GM21526 (cell line): ENCODE data around the gene SDK1.

Source experiments
- ATAC-seq: cut with Tn5 transposase; IDR thresholded peaks from one replicate; pipeline ENCODE4 v1.9.1; 2021; ENCODE audit warnings: moderate library complexity; ENCODE audit not compliant: unreplicated experiment, low FRiP score

The SDK1 gene

DNA sequence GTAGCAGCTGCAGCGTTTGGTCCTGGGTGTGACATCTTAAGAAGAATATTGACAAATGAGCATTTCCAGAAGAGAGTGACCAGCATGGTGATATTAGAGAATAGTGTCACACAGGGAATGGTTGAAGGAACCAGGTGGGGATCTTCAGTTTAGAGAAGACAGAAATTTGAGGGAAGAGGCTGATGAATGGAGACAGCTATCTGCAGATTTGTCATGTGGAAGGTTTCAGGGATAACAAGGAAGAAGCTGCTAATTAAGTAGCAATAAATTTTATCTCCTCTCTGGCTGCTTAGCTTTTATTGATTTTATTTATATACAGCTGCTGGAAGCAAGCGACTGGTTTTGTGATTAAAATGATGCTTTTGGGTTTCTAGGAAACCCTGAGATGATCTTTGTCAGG, 26.0 kb downstream of the SDK1 start:
- ATAC-seq: no peak

DNA sequence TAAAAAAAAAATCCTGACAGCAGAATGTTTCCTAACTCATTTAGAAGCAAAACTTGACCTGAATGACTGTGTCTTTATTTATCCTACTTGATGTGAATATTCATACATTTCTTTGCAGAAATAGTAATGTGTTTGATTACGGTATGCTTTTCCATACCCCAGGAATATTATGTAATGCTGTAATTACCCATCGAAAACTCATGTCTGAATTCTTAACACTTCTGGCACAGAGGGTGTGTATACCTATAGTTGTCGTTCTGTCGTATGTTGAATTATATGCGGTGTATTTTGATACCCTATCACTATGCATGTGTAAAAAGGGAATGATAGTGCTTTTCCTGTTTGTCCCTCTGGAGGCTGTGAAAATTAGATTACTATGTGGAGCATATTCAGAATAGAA, 26.6 kb downstream of the SDK1 start:
- ATAC-seq: no peak

DNA sequence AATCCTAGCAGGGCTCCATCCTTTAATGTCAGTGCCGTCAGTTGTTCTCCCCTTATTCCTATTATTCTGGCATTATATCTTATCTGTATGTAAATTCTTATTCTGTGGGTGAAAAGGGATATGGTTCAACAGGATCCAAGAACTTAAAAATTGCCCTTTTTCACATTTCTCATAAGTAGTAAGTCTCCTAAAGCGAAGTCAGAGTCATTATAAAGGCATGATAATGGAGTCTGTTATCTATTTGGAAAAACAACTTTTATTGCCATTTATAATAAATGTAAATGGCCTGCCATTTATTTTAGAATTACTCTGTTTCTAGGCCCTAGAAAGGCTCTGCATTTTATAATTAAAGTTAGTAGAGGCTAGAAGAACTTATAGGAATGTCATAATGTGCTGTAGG, 31.3 kb downstream of the SDK1 start:
- ATAC-seq: no peak

DNA sequence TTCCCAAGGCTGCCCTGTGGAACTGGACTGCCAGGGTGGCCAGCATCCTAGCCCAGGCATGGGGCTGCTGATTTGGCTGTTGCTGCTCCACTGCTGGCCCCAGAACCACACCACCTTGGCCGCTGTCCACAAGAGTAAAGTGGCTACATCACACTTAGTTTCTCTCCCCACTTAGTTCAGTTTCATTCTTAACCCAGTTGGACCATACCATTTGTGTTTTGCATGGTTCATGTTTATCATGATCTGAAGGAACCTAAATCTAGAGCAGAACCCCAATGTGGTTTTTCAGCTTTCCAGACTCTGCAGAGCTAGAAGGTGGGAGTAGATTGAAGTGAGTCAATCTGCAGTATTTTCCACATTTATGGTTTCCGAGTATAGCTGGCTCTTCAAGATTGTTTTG, 32.8 kb downstream of the SDK1 start:
- ATAC-seq: no peak

DNA sequence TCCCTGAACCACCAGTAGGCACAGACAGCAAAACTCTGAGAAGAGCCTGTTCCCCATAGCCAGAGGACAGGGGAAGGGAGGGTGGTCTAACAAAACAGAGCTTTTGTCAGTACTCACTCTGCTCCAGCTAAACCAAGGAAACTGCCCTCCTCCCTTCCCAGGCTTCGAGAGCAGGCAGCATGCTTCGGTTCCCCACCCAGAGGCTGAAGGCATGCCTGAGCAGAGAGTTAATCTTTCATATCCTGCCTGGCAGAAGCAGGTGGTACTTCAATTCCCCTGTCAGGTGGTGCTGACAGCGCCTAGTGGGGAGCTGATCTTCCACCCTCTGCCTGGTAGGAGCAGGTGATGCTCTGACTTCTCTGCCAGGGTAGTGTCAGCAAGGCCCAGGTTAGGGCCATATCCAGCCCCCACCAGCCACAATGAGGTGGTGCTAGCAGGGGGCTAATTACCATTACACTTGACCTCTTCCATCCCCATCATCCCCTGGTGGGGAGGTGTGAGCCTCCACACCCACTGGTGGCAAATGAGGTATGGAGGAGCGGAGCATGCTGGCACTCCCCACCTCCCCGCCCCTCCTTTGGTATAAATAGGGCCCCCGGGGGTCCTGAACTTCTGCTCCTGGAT, 35.1 kb downstream of the SDK1 start:
- no peak for ATAC-seq

DNA sequence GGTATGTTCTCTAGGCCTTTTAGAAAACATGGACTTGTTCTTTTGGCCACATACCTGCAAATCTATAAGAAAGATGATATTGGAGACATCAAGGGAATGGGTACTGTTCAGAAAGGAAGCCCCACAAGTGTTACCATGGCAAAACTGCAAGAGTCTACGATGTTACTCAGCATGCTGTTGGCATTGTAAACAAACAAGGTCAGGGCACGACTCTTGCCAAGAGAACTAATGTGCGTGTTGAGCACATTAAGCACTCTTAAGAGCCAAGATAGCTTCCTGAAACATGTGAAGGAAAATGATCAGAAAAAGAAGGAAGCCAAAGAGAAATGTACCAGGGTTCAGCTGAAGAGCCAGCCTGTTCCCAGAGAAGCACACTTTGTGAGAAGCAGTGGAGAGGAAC, 37.1 kb downstream of the SDK1 start:
- no peak for ATAC-seq

DNA sequence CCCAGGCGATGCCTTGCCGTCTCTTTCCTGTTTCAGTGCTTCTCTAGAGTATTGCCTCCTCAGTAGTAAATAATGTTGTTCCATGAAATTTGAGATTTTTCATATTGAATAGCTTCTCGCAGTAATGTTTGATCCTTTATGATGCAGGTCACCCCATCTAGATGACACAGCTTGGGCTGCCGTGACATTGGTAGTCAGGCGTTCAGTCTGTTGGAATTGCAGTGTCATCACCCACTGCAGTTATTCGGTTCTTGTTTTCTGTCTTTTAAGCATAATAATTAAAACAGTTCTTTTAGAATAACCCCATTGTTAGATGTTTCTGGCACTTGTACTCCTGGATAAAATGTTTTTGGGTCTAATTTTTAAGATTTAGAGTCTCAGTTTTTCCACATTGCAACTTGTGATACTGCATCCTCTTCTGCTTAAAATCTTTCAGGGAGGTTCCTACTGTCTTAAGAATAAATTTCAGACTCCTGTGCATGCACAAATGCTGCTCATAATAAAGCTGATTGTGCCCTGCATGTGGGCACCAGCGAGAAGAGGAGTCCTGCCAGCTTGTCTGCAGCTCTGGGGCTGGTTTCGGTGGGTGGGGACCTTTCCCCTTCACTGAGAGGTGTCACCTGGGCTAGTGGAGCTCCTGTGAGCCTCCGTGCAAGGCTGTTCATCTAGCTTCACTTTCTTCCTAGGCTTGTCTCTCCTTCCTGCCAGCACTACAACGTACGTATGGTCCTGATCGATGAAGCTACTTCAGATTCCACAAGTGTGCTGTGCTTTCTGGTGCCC, 44.8 kb downstream of the SDK1 start:
- ATAC-seq: no peak

DNA sequence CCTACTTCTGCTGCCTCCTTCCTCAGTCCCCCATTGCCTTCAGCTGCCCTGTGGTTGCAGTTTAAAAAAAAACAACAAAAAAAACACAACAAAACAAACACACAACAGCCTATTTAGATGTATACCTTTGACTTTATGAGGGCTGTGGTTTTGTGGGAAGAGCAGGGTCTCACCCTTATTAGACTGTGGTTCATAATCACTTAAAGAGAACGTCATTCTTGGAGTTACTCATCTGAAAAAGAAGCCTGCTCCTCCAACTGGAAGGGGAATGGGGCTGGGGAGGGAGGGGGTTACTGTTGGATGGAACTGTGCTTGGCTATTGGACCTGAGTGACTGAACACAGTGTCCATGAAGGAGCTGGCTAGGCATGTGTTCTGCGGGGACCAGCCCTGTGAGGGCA, 48.1 kb downstream of the SDK1 start:
- ATAC-seq: no peak

DNA sequence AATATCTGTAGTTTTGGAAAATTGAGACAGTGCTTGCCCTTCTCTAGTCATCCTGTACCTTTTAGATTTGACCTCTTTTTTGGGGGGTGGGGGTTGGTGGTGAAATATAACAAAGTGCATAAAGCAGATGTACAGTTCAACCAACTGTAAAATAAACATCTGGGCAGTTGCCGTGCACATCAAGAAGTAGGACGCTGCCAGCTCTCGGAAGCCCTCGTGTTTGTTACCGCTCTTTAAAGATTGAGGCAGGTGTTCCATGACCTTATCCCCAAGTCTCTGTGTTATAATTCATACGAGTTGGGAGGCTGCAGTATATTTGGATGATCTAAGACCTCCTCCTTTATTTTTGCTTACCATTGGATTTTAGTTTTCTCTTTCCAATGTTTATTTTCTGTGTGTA, 55.1 kb downstream of the SDK1 start:
- ATAC-seq: no peak

DNA sequence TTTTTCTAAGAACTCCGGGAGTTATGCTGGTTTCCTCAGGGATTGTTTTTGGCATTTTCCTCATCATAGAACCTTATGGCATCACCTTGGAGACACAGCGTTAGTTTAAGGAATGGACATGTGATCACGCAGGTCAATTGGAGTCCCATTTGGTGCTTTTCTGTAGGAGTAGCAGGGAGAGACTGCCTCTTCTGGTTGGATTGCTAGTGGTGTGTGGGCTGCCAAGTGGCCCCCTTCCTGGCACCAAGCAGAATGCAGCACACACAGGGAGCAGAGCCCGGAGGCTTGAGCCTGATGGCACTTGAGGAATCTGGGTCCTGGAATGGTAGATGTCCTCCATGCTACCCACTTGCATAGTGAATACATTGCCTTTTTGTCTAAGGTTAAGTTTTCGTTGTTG, 57.9 kb downstream of the SDK1 start:
- no peak for ATAC-seq

DNA sequence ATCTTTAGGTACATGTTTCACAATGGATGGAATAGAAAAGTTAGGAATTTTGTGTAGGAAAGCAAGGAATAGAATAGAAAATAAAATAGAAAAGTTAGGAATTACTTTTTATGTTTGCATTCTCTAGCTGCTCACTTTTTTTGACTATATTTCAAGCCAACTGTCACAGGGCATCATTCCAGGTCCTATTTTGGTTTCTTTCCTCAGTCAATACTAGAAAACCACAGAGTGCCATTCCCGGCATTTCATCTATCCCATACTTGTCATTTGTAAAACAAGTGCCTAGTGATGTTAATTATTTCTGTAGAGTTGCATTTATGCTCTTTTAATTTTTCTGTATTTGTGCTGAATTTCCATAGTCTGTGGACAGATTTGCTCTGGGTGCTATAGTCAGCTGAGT, 66.2 kb downstream of the SDK1 start:
- no peak for ATAC-seq

DNA sequence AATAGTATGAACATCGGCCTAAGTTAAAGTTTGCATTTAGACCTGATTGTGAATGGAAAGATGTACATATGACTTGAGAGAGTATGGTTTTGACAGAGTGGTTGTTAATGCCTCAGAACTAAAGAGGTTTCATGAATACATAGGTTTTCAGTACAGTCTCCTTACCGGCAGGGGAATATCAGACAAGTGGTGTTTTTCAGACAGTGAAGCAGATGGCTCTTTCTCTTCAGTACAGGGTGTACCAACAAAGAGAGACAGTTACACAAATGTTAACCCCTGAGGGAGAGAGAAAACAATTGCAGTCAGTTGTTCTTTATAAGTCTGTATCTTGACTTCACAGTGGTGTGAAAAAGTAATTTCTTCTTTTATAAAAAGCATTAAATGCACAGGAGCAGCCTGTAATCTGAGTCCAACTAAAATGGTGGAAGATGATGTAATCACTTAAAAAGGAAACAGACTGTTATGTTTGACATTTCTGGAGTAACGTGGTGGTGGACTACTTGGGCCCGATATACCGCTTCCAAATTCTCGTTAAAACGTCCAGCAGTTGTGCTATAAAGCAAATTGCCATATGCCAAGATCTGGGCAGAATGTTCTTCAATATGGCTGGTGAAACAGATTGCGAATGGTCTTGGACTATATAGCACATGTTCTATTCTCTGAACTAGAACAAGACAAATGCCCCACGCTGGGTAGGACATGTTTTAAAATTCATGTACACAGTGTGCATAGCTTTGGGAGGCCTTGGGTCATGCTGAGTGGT, 69.2 kb downstream of the SDK1 start:
- no peak for ATAC-seq

DNA sequence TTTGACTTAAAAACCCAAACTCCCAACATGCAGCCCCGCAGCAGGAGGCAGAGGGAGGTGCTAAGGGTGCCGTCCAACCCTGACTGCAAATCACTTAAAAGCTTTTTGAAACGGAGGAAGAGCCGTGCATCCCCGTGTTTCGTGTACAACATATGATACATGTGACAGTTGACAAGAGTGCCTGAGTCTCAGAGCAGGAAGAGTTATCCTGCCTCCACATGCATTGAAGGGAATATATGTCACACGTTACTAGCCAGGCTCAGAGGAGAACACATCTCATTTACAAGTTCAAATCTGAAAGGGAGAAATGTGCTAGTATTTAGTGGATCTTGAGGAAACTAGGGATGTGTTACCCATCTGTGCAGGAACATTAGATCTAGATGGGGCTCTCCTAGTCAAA, 69.9 kb downstream of the SDK1 start:
- ATAC-seq: no peak

DNA sequence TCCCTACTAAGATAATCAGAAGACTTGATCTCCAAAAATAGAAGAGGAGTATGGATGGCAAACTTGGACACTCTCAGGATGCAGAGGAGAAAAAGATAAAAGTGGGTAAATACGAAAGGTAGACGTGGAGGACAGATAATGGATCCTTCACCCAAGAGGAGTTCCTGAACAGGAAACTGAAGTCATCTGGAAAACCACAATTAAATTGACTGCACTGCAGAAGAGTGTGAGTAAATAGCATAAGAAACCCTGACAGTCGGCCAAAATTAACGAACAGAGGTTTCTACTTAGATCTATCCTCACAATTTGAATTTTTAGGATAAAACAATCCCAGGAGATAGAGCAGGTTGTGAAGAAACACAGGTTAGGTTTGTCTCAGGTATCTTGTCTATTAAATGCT, 70.5 kb downstream of the SDK1 start:
- no peak for ATAC-seq

DNA sequence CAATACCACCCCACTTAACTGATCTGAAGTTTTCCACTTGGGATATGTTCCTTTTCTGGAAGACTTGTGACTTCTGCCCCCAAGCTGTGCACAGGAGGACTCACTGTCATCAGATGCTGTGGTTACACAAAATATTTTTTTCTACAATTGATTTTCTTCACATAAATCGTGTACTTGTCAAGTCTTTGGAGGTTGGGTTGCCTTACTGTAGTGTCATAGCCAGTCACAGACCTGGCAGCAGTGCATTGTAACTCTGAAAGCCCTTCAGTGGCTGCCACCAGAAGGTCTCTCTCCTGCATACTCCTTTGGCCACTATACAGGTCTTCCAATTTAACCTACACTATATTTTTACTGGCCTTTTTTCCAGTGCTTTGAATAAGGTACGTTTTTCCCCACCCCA, 73.2 kb downstream of the SDK1 start:
- no peak for ATAC-seq

DNA sequence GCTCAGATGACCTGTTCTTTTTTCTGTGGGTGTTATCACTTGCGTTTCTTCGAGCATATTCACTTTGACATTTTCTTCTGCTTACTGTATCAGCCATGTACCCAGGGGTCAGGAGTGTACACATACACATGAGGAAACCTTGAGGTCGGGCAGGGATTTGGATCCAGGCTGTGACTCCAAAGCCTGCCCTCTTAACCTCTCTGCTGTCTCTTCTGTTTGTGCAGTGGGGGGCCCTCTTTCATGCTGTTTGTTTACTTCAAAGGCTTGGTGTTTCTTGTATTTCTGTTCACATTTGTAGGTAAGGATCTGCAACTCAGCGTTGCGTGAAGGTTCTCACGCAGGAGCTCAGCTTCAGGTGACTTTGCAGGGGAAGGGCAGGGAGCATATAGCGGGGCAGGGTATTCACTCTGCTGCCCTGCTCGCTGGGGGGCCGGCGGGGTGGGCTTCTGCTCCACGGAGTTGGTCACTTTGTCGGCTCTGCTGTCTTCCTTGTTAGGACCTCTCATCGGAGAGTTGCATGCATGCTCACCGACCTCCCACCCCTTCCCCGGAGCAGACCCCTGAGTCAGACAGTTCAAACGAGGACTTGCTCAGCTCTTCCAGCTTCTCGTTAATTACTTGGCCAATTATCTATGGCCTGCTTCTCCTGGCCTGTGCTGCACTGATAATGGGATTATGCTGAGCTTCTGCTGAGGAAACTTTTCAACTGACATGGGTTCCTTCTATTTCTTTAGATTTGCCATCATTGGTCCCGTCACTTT, 77.5 kb downstream of the SDK1 start:
- ATAC-seq: no peak

DNA sequence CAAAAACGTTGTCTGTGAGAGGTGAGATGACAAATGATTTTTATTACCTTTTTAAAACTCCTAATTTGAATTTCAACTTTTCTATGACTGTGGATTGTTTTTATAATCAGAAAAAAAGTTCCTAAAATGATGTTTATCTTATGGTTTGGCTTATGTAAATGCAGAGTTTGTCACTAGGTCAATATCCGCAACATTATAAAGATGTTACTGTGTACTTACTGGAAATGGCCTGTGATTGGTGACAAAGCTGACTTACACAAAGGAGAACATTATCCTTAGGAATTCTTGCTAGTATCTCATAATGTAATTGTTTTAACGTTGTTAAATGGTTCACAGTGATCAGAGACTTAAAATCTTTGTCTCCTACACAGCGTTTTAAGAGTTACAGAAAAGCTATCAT, 79.0 kb downstream of the SDK1 start:
- ATAC-seq: no peak

DNA sequence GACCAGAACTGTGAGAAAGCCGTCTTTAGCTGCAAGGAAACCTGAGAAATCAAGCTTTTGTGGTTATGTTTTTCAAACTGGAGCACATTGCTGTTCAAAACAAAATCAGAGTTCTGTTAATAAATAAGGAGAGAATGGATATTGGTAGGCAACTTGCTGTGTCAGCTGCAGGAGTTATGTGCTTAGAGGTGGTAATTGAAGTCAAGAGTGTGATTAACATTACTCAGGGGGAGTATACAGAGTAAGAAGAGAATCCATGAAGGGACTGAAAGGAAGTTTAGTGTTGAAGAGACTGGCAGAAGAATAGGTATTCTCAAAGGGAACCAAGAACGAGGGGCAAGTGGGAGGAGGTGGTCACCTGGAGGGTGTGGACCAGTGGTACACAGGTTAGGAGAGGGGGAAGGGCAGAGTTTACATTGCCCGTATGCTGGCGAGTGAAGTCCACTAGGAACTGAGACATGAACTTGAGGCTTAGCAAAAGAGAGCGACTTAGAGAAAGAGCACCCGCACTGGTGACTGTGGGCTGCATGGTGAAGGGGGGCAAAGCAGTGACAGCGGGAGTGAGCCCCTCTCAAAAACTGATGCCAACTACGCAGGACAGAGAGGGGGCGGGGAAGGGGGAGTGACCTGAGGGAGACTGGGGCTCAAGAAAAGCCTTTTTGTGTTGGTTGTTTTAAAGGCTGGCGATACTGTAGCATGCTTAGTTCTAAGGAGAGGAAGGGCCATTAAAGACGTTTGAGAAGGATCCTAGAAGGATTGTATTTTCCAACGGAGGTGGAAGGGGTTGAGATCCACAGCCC, 80.0 kb downstream of the SDK1 start:
- no peak for ATAC-seq

DNA sequence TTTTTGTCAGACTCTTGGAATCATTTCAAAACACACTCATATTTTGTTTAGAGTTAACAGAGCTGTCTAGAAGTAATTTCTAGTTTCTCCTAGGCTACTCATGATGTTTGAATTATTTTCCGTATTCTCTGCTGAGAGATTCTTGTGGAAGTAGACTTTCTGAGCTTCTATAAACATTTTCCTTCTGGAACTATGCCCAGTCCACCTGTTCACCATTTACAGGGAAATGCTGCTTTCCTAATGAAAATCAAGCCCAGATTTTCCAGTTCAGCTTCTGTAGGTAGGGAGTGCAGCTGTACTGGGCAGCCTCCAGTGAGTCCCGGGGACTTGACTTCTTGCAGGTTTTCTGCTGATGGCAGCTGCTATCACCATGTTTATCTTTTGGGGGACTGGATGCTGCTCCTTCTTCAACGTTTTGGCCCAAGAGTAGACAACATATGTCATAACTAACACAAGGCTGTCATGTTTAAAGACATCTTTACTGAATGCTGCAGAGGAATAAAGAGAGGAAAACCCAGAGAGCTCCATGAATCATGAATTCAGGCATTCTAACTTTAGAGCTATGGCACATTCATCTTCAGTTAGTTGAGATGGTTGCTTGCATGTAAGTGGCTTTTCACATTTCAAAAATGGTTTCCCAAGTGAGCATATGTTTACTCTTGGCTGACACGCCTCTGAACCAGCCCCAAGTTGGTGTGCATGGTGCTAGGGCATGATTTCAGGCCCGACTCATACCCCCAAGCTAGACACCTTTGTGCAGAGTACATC, 85.6 kb downstream of the SDK1 start:
- ATAC-seq: no peak

DNA sequence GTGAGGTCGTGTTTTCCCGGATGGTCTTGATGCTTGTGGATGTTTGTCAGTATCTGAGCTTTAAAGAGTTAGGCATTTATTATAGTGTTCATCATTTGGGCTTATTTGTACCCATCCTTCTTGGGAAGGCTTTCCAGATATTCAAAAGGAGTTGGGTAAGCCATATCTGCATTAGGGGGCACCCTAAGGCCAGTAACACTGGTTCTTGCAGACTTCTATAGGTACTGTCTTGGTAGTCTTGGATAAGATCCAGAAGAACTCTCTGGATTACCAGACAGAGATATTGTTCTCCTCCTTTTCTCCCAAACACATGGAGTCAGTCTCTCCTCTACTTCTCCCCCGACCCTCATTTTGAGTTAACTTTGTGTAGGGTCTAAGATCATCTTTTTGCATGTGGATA, 92.8 kb downstream of the SDK1 start:
- ATAC-seq: no peak
